NCI-H1930 (cell line): Measurements from ENCODE around the gene SHOX.
"Not testable (repeated sequence)": the region's sequence is repeated elsewhere in the genome, so short reads cannot be mapped to it uniquely, and the experiment has no call there.

Experiments used
- DNase-seq, 2 experiments: peaks; one replicate each; lab custom pipeline; 2025; lab: John Stamatoyannopoulos, UW

The SHOX gene

DNA sequence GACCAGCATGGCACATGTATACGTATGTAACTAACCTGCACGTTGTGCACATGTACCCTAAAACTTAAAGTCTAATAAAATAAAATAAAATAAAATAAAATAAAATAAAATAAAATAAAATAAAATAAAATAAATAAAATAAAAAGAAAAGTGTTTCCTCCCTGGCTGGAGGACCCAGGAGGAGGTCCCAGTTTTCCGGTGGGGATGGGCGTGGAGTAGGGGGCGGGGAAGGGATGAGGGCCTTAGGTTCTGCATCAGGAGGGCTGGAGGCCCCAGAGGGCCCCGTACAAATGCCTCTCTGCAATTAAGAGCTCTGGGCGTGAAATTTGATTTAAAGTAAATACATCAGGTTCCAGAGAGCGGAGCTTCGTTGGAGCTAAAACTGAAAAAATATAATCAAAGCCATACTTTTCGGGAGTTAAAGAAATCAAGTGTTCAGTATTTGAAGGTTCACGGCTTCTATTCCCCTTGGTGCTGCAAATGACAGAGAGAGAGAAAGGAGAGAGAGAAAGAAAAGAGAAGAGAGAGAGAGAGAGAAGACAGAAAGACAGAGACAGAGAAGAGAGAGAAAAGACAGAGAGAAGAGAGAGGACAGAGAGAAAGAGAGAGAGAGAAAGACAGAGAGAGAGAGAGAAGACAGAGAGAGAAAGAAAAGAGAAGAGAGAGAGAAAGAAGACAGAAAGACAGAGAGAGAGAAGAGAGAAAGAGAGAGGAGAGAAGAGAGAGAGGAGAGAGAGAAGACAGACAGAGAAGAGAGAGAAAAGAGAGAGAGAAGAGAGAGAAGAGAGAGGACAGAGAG lies 8.7 kb upstream of the SHOX start:
- no peak for DNase-seq

DNA sequence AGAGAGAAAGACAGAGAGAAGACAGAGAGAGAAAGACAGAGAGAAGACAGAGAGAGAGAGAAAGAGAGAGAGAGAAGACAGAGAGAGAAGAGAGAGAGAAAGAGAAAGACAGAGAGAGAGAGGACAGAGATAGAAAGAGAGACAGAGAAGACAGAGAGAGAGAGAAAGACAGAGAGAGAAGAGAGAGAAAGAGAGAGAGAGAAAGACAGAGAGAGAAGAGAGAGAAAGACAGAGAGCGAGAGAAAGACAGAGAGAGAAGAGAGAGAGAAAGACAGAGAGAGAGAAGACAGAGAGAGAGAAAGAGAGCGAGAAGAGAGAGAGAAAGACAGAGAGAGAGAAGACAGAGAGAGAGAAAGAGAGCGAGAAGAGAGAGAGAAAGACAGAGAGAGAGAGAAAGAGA lies 7.8 kb upstream of the SHOX start:
- DNase-seq = not testable (repeated sequence)

- DNase-seq = no peak
Observed at GRCh38 chrX:623268-623598, 7.4 kb upstream of the SHOX start.

- DNase-seq = no peak
Observed at GRCh38 chrX:623599-624315, 6.8 kb upstream of the SHOX start.

DNA sequence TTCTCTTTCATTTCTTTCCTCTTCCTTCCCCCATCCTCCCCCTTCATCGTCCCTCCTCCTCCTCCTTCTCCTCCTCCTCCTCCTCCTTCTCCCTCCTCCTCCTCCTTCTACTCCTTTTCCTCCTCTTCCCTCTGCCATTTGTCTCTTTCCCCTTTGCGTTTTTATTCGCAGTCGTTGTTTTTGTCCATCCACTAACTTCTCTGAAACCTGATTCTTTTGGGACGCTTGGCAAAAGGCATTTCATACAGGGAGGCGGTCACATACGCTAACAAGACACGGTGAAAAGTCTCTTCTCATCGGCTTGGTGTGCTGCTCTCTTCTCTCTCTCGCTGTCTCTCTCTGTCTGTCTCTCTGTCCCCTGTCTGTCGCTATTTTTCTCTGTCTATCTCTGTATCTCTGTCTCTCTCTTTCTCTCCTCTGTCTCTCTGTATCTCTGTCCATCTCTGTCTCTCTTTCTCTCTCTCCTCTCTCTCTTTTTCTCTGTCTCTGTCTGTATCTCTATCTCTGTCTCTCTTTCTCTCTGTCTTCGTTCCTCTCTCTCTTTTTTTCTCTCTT lies 5.4 kb upstream of the SHOX start:
- no peak for DNase-seq

DNA sequence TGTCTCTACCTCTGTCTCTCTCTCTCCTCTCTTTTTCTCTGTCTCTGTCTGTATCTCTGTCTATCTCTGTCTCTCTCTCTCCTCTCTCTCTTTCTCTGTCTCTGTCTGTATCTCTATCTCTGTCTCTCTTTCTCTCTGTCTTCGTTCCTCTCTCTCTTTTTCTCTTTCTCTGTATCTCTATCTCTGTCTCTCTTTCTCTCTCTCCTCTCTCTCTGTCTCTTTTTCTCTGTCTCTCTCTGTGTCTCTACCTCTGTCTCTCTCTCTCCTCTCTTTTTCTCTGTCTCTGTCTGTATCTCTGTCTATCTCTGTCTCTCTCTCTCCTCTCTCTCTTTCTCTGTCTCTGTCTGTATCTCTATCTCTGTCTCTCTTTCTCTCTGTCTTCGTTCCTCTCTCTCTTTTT lies 4.5 kb upstream of the SHOX start:
- not testable (repeated sequence) for DNase-seq

GRCh38 chrX:626745-627509 lies 3.7 kb upstream of the SHOX start:
- no peak for DNase-seq

- no peak for DNase-seq
Observed at GRCh38 chrX:627510-627981, 3.0 kb upstream of the SHOX start.

- no peak for DNase-seq
Observed at GRCh38 chrX:627995-628394, 2.6 kb upstream of the SHOX start.

- no peak for DNase-seq
Observed at GRCh38 chrX:629230-630006, 1.2 kb upstream of the SHOX start.

- no peak for DNase-seq
Observed at GRCh38 chrX:630007-630611, 482 bp upstream of the SHOX start.

GRCh38 chrX:631802-632365 lies 1.3 kb downstream of the SHOX start:
- DNase-seq = no peak

DNA sequence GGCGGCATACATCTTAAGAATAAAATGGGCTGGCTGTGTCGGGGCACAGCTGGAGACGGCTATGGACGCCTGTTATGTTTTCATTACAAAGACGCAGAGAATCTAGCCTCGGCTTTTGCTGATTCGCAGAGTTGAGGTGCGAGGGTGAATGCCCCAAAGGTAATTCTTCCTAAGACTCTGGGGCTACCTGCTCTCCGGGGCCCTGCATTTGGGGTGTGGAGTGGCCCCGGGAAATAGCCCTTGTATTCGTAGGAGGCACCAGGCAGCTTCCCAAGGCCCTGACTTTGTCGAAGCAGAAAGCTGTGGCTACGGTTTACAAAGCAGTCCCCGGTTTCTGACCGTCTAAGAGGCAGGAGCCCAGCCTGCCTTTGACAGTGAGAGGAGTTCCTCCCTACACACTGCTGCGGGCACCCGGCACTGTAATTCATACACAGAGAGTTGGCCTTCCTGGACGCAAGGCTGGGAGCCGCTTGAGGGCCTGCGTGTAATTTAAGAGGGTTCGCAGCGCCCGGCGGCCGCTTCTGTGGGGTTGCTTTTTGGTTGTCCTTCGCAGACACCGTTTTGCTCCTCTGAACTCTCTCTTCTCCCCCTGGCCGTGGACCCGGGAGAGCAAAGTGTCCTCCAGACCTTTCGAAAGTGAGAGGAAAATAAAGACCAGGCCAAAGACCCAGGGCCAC lies 1.9 kb downstream of the SHOX start:
- DNase-seq = no peak

GRCh38 chrX:633043-633984 lies 2.7 kb downstream of the SHOX start:
- DNase-seq = no peak

GRCh38 chrX:633985-634958 lies 3.7 kb downstream of the SHOX start:
- no peak for DNase-seq

DNA sequence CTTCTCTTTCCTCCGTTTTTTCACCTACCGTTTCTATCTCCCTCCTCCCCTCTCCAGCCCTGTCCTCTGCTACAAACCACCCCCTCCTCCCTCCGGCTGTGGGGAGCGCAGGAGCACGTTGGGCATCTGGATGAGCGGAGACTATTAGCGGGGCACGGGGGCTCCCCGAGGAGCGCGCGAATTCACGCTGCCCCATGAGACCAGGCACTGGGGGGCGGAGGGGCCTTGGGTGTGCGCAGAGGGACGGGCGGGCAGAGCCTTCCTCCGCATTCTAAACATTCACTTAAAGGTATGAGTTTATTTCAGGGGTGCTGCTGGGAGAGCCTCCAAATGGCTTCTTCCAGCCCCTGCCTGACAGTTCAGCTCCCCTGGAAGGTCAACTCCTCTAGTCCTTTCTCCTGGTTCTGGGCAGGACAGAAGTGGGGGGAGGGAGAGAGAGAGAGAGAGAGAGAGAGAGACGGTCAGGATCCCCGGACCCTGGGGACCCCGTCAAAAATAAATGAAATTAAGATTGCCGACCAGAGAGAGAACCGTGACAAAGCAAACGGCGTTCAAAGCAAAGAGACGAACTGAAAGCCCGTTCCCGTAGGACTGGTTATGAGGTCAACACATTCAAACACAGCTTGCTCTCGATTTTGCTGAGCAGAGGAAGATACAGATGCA lies 5.0 kb downstream of the SHOX start:
- no peak for DNase-seq

DNA sequence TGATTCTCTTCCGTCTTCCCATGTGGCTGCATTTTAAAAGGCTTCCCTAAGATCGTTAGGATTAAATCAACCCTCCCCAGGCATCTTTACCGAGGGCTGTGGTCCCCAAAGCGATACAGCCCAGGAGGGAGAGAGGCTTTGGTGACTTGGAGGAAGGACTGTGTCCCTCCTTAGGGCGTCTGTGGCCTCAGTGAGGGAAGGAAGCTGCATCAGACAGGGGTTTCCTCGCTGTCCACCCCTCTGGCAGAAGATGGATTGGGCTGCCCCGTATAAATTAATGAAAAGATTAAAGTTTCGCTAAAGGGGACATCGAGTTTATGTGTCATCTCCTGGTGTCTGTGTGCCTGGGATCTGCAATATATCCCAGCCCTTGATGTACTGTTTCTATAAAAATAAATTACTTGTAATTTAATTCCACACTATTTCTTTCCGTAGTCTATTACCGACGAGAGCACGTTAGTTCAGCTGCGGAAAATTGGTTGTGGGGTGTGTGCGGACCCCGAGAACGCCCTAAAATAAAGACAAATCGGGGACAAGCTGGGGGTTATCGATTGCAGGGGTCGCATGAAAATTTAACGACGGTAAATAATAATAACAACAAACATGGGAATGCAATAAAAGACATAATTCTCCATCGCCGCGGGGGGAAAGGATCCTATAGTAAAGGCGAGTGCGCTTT lies 6.5 kb downstream of the SHOX start:
- DNase-seq = no peak
